ENCODE measurements around the gene POP4. TPM values are rescaled to one million over a fixed set of nuclear protein-coding genes. Genes with fewer than 3 reads are reported as not detected.
"Not testable (repeated sequence)": the region's sequence is repeated elsewhere in the genome, so short reads cannot be mapped to it uniquely, and the experiment has no call there.

POP4 gene
- total RNA-seq = 10 to 100 TPM; 10.3 to 54.0 (median 36.4) TPM

GRCh38 chr19:29605653-29606419 lies at the start of gene POP4:
Gene POP4, plus strand, starts transcription at chr19:29606283. Its CDS starts 36 bp downstream, at chr19:29606319.
- peak in 2 of 4 experiments; percentile 10 to 41 for TF ChIP-seq CTCF (IDR thresholded peaks at IDR 0.05)
- TF ChIP-seq POLR2A (IDR thresholded peaks at IDR 0.05) = peak; percentile 91 to 98
- Histone ChIP-seq H3K27ac (peak within 1 kb of the TSS; percentile 93), H3K4me1 (peaks cover 5 to 7% of the 10 kb centered on the region in 2 donors), H3K9me3 (no peaks in the 10 kb centered on the region), H3K4me3 (peak within 1 kb of the TSS; percentile 66 to 86), H3K27me3 (no peaks in the 10 kb centered on the region), H3K36me3 (no peaks in the 10 kb centered on the region)
- DNase-seq = peak; percentile 98
- intact Hi-C loops (cut with DNase I; ENCODE audit: low total_unique reads) = no loop called here

- H3K36me3 ChIP-seq; intact Hi-C loops (cut with DNase I; ENCODE audit: low total_unique reads); H3K27ac ChIP-seq; H3K9me3 ChIP-seq; DNase-seq; H3K27me3 ChIP-seq; H3K4me1 ChIP-seq; H3K4me3 ChIP-seq: not testable (repeated sequence)
Measured at GRCh38 chr19:29559110-29559509, 47.0 kb upstream of the POP4 start.

- no peaks in the 10 kb centered on the region for H3K36me3 ChIP-seq
- no peak overlapping the region for H3K27ac ChIP-seq
- H3K4me3 ChIP-seq = no peak overlapping the region
- peaks cover 0 to 8% of the 10 kb centered on the region in 2 donors for H3K9me3 ChIP-seq
- DNase-seq = no peak
- intact Hi-C loops (cut with DNase I; ENCODE audit: low total_unique reads) = no loop called here
- H3K4me1 ChIP-seq = no peaks in the 10 kb centered on the region
- no peak for TF ChIP-seq POLR2A (IDR thresholded peaks at IDR 0.05)
- no peak for TF ChIP-seq CTCF (IDR thresholded peaks at IDR 0.05)
- H3K27me3 ChIP-seq = no peaks in the 10 kb centered on the region
Measured at GRCh38 chr19:29559743-29560142, 46.3 kb upstream of the POP4 start.

GRCh38 chr19:29560313-29561075 lies 45.6 kb upstream of the POP4 start:
- intact Hi-C loops (cut with DNase I; ENCODE audit: low total_unique reads) = no loop called here
- Histone ChIP-seq H3K4me1 (no peaks in the 10 kb centered on the region), H3K27ac (no peak overlapping the region), H3K36me3 (no peaks in the 10 kb centered on the region), H3K4me3 (no peak overlapping the region), H3K27me3 (no peaks in the 10 kb centered on the region), H3K9me3 (peaks cover 0 to 8% of the 10 kb centered on the region in 2 donors)
- no peak for DNase-seq
- TF ChIP-seq POLR2A (IDR thresholded peaks at IDR 0.05) (no peak), CTCF (IDR thresholded peaks at IDR 0.05) (no peak)

GRCh38 chr19:29561601-29562000 lies 44.5 kb upstream of the POP4 start:
- H3K9me3 ChIP-seq = peaks cover 0 to 8% of the 10 kb centered on the region in 2 donors
- no peaks in the 10 kb centered on the region for H3K4me1 ChIP-seq
- H3K27ac ChIP-seq = no peak overlapping the region
- H3K27me3 ChIP-seq = no peaks in the 10 kb centered on the region
- no peak for TF ChIP-seq POLR2A (IDR thresholded peaks at IDR 0.05)
- no peak for TF ChIP-seq CTCF (IDR thresholded peaks at IDR 0.05)
- intact Hi-C loops (cut with DNase I; ENCODE audit: low total_unique reads) = no loop called here
- DNase-seq = no peak
- no peak overlapping the region for H3K4me3 ChIP-seq
- no peaks in the 10 kb centered on the region for H3K36me3 ChIP-seq

Measured in uterus (tissue), 4 donors.